ENCODE data around the gene LIMCH1. TPM values are rescaled to one million over a fixed set of nuclear protein-coding genes. Genes with fewer than 3 reads are reported as not detected.

LIMCH1 gene
- total RNA-seq, 1 donor from 2014 or later = not detected

DNA sequence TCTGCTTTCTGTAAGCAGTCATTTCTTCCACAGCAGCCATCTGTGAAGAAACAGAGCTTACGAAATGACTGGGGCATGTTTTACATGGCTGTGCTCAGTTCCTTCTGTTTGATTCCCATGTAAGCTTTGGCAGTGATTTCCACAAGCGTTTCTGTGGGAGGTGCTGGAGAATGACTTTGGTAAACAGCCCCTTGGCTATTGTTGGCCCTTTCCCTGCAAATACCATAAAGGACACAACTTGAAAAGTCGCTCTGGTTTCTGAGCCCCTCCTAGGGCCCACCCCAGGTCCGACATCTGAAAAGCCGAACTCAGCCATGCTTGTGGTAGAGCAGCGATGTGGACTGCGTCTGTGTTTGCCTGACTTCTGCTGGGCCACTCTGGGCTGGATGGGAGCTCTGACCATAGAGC, 3.7 kb downstream of the LIMCH1 start:
- Mint-ChIP-seq H3K36me3 (ENCODE audit: low read depth) (no peaks in the 10 kb centered on the region), H3K27me3 (peaks cover 5% of the 10 kb centered on the region), H3K27ac (no peak overlapping the region), H3K4me1 (no peaks in the 10 kb centered on the region), H3K9me3 (no peaks in the 10 kb centered on the region), H3K4me3 (no peak overlapping the region)
- intact Hi-C loops (cut with micrococcal nuclease) = no loop called here
- DNase-seq (no peak), ATAC-seq (ENCODE audit: low read depth) (no peak)
- TF ChIP-seq, protein P1, sequence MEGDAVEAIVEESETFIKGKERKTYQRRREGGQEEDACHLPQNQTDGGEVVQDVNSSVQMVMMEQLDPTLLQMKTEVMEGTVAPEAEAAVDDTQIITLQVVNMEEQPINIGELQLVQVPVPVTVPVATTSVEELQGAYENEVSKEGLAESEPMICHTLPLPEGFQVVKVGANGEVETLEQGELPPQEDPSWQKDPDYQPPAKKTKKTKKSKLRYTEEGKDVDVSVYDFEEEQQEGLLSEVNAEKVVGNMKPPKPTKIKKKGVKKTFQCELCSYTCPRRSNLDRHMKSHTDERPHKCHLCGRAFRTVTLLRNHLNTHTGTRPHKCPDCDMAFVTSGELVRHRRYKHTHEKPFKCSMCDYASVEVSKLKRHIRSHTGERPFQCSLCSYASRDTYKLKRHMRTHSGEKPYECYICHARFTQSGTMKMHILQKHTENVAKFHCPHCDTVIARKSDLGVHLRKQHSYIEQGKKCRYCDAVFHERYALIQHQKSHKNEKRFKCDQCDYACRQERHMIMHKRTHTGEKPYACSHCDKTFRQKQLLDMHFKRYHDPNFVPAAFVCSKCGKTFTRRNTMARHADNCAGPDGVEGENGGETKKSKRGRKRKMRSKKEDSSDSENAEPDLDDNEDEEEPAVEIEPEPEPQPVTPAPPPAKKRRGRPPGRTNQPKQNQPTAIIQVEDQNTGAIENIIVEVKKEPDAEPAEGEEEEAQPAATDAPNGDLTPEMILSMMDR (IDR thresholded peaks at IDR 0.05) = no peak
- ChIA-PET CTCF (no interaction called here), POLR2A (no interaction called here)

DNA sequence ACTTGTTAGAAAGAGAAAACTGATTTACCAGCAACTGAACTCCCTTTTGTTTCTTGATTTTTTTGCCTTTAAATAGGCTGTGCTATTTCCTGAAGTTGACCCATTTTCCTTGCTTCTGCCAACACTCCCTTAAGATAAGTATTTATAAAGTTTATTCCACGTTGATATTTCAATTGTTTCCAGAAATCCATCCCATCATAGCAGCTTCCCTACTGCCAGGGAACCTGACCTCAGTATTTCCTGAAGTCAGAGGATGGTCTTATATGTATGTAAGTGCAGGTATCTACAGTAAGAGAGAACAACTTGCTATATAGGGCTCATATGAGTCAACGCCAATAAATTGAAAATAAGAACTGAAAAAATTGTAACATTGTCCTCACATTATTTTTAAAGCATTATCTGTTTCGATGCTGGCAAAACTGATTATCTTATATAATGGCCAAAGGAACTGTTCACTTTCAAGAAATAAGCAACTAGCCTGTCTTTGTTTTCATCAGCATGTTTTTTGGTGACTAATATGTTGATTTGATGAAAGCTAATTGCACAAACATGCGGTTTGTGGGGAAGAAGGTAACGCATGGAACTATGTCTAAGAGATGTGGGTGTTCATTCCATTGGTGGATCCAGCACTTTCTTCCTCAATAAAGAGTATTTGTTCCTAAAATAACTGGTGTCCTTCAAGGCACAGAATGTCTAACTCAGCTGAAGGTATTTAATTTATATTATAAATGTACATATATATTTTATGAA, 4.7 kb downstream of the LIMCH1 start:
- Mint-ChIP-seq H3K4me3 (no peak overlapping the region), H3K27me3 (peaks cover 5% of the 10 kb centered on the region), H3K4me1 (no peaks in the 10 kb centered on the region), H3K9me3 (no peaks in the 10 kb centered on the region), H3K27ac (no peak overlapping the region), H3K36me3 (ENCODE audit: low read depth) (no peaks in the 10 kb centered on the region)
- intact Hi-C loops (cut with micrococcal nuclease) = no loop called here
- DNase-seq (no peak), ATAC-seq (ENCODE audit: low read depth) (no peak)
- TF ChIP-seq, protein P1 (IDR thresholded peaks at IDR 0.05) = no peak
- ChIA-PET POLR2A (no interaction called here), CTCF (no interaction called here)

- CTCF ChIA-PET = no interaction called here
- H3K4me3 Mint-ChIP-seq = no peak overlapping the region
- H3K27me3 Mint-ChIP-seq = peaks cover 3% of the 10 kb centered on the region
- ATAC-seq (ENCODE audit: low read depth) (no peak), DNase-seq (no peak)
- no peaks in the 10 kb centered on the region for H3K4me1 Mint-ChIP-seq
- H3K36me3 Mint-ChIP-seq (ENCODE audit: low read depth) = no peaks in the 10 kb centered on the region
- no peak overlapping the region for H3K27ac Mint-ChIP-seq
- POLR2A ChIA-PET = no interaction called here
- TF ChIP-seq, protein P1 (IDR thresholded peaks at IDR 0.05) = no peak
- H3K9me3 Mint-ChIP-seq = no peaks in the 10 kb centered on the region
- intact Hi-C loops (cut with micrococcal nuclease) = no loop called here
These were observed 7.3 kb downstream of the LIMCH1 start for GRCh38 chr4:41545238-41545637.

DNA sequence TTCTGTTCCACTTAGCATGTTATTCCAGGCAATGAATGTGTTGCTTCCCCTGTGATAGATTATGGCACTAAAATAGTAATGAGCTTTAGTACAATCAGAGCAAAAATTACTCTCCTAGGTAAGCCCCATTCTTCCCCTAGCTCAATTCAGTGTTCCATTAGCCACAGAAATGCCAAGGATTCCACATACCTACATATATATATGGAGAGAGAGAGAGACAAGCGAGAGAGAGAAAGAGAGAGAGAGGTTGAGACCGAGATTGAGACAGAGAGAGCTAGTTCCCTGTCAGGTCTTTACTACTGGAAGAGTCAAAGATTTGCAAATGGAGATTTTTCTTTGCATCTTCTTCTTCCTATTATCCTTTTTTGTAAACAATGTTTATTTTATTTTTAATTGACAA, 8.7 kb downstream of the LIMCH1 start:
- Mint-ChIP-seq H3K9me3 (no peaks in the 10 kb centered on the region), H3K4me3 (no peak overlapping the region), H3K4me1 (no peaks in the 10 kb centered on the region), H3K27me3 (peaks cover 3% of the 10 kb centered on the region), H3K27ac (no peak overlapping the region), H3K36me3 (ENCODE audit: low read depth) (no peaks in the 10 kb centered on the region)
- CTCF ChIA-PET = no interaction called here
- no peak for DNase-seq
- intact Hi-C loops (cut with micrococcal nuclease) = no loop called here
- ATAC-seq (ENCODE audit: low read depth) = no peak
- TF ChIP-seq, protein P1 (IDR thresholded peaks at IDR 0.05) = no peak
- POLR2A ChIA-PET = no interaction called here

DNA sequence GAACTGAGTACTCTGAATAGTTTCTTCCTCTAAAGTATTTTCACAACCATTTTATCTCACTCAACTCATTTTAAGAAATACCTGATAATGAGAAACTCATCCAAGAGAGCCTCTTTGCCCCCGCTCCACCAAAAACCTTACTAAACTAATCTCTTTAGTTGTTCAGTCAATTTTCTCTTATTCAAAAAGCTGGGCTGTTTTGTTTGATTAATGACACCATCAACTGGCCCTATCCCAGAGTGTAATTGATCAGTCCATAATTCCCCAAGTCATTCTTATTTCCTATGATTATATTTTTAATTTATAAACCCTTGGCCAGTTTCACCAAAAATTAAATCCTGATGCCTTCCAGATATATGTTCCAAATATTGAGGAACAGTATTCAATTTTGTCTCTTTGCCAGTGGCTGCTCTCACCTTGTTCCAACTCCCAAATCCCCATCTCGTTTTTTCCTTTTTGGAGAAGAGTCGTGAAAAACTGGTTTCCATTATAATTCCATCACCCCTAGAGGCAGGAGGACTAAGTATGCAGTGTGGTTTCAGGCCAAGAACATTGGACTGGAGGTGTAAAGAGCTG, 10.4 kb downstream of the LIMCH1 start:
- H3K36me3 Mint-ChIP-seq (ENCODE audit: low read depth) = no peaks in the 10 kb centered on the region
- no peaks in the 10 kb centered on the region for H3K9me3 Mint-ChIP-seq
- ATAC-seq (ENCODE audit: low read depth) (no peak), DNase-seq (no peak)
- POLR2A ChIA-PET = no interaction called here
- TF ChIP-seq, protein P1 (IDR thresholded peaks at IDR 0.05) = no peak
- peaks cover 3% of the 10 kb centered on the region for H3K27me3 Mint-ChIP-seq
- CTCF ChIA-PET = no interaction called here
- intact Hi-C loops (cut with micrococcal nuclease) = no loop called here
- no peak overlapping the region for H3K4me3 Mint-ChIP-seq
- no peaks in the 10 kb centered on the region for H3K4me1 Mint-ChIP-seq
- H3K27ac Mint-ChIP-seq = no peak overlapping the region
